Stimulated activated CD4-positive, alpha-beta T cell treated with anti-CD3 and anti-CD28 coated beads, Interleukin-12 subunit alpha, Interleukin-12 subunit beta, amount 100 ng/mL, for 48 hours (primary cell): Measurements from ENCODE around the gene RBL1.
A peak's percentile ranks its signal among the peaks of the same experiment; 100 is the strongest.
"Not testable (repeated sequence)": the region's sequence is repeated elsewhere in the genome, so short reads cannot be mapped to it uniquely, and the experiment has no call there.

Experiments
- DNase-seq, 3 donors: peaks; one replicate each; pipeline ENCODE4 v3.0.0-alpha.2; 2020; ENCODE audit warnings: low read depth in 2 of 3, low spot score in 1 of 3

The RBL1 gene

GRCh38 chr20:37075932-37076685 is 19.7 kb downstream of the RBL1 start:
- DNase-seq = no peak

GRCh38 chr20:37072293-37073196 is 23.3 kb downstream of the RBL1 start:
- DNase-seq = no peak

- DNase-seq = peak in 1 of 3 donors; percentile 11
Measured at GRCh38 chr20:37071481-37071911, 24.3 kb downstream of the RBL1 start.

GRCh38 chr20:37069563-37069962 is 26.2 kb downstream of the RBL1 start:
- DNase-seq = not testable (repeated sequence)

GRCh38 chr20:37066168-37066567 is 29.6 kb downstream of the RBL1 start:
- DNase-seq = no peak

GRCh38 chr20:37055276-37055675 is 40.5 kb downstream of the RBL1 start:
- DNase-seq = no peak

- DNase-seq = no peak
Measured at GRCh38 chr20:37053230-37053950, 42.4 kb downstream of the RBL1 start.

GRCh38 chr20:37042986-37043972 is 52.5 kb downstream of the RBL1 start:
- DNase-seq = peak in 1 of 3 donors; percentile 8

GRCh38 chr20:37039366-37039765 is 56.4 kb downstream of the RBL1 start:
- not testable (repeated sequence) for DNase-seq

- no peak for DNase-seq
Measured at GRCh38 chr20:37032077-37032476, 63.7 kb downstream of the RBL1 start.

- no peak for DNase-seq
Measured at GRCh38 chr20:37020636-37021035, 75.2 kb downstream of the RBL1 start.

- DNase-seq = not testable (repeated sequence)
Measured at GRCh38 chr20:37012631-37013030, 83.2 kb downstream of the RBL1 start.

- not testable (repeated sequence) for DNase-seq
Measured at GRCh38 chr20:37011858-37012257, 83.9 kb downstream of the RBL1 start.

- no peak for DNase-seq
Measured at GRCh38 chr20:37011147-37011546, 84.7 kb downstream of the RBL1 start.

GRCh38 chr20:37007898-37008649 is 87.7 kb downstream of the RBL1 start:
- DNase-seq = no peak

- not testable (repeated sequence) for DNase-seq
Measured at GRCh38 chr20:37005062-37005942, 90.5 kb downstream of the RBL1 start.

- DNase-seq = not testable (repeated sequence)
Measured at GRCh38 chr20:37001634-37002033, 94.2 kb downstream of the RBL1 start.

GRCh38 chr20:37000171-37000570 is 95.6 kb downstream of the RBL1 start:
- not testable (repeated sequence) for DNase-seq
